Adrenal gland (tissue), 12 donors: Measurements from ENCODE around the gene FXYD1. TPM values are rescaled to one million over a fixed set of nuclear protein-coding genes. Genes with fewer than 3 reads are reported as not detected.

Experiments used
- DNase-seq, 7 donors: peaks; one replicate each; pipeline ENCODE4 v3.0.0-alpha.2; 2019 to 2020
- H3K27ac ChIP-seq, 5 donors: fragments of 200-600 bp; sonication (generic) in 4 of 5; 1 replicate in 3 of 5; 2 replicates in 2 of 5; pipeline versions ENCODE4 v1.5.1 to v1.8.0; 2016 to 2020; ENCODE audit warnings: mild to moderate bottlenecking in 1 of 5
- H3K27me3 ChIP-seq: fragments of 200-600 bp; 2 replicates; pipeline ENCODE4 v1.8.0; 2021
- H3K36me3 ChIP-seq, 2 donors: fragments of 200-600 bp; replicated peaks in 1 of 2; 1 replicate in 1 of 2; 2 replicates in 1 of 2; pipeline versions ENCODE4 v1.5.1 to v1.8.0; 2018 to 2022
- H3K4me1 ChIP-seq, 2 donors: fragments of 200-600 bp; replicated peaks in 1 of 2; 1 replicate in 1 of 2; 2 replicates in 1 of 2; pipeline versions ENCODE4 v1.5.1 to v1.8.0; 2018 to 2021
- H3K4me3 ChIP-seq, 4 donors: fragments of 200-600 bp; sonication (generic) in 3 of 4; one replicate each; pipeline ENCODE4 v1.5.1; 2016 to 2018
- H3K9me3 ChIP-seq, 3 donors: fragments of 200-600 bp; sonication (generic) in 1 of 3; replicated peaks in 1 of 3; 1 replicate in 2 of 3; 2 replicates in 1 of 3; pipeline versions ENCODE4 v1.5.1 to v1.8.0; 2016 to 2021
- CTCF ChIP-seq, 6 experiments: fragments of 450-650 bp in 4 of 6; fragments of 200-600 bp in 2 of 6; sonication (generic) in 1 of 6; IDR thresholded peaks; 1 replicate in 5 of 6; 2 replicates in 1 of 6; pipeline versions ENCODE4 v1.5.1 to v1.8.0; 2016 to 2021; ENCODE audit warnings: antibody characterized with exemption in 6 of 6, mild to moderate bottlenecking in 2 of 6, moderate library complexity in 1 of 6
- POLR2A ChIP-seq, 2 donors: fragments of 450-650 bp; IDR thresholded peaks; one replicate each; pipeline ENCODE4 v1.6.1; 2017; ENCODE audit warnings: antibody characterized with exemption in 2 of 2, mild to moderate bottlenecking in 2 of 2, moderate library complexity in 1 of 2
- WGBS, 4 donors: extraction: QIAGEN DNeasy Blood & Tissue Kit in 2 of 4; methylation state at CpG; one replicate each; pipeline versions ENCODE4 v1.1.5 to v1.1.7; 2013 to 2017; 5-methylcytosine and 5-hydroxymethylcytosine counted together
- intact Hi-C, 2 donors: fragments of 100-400 bp; cut with DNase I; formaldehyde crosslinking; loops; one replicate each; pipeline versions ENCODE4 v1.14.1 to v1.15.0; 2022 to 2023
- polyA plus RNA-seq, 3 donors: library from polyadenylated mRNA; stranded (reverse); fragments of 200-250 nt in 2 of 3; fragments of 350-450 nt in 1 of 3; fragmentation: Illumina TruSeq in 1 of 3; extraction: RNeasy Lipid Tissue Mini Kit (QIAGEN cat#74804) in 1 of 3; gene quantifications; one replicate each; pipeline ENCODE4 v1.2.3, GENCODE V29; 2013 to 2014
- total RNA-seq, 9 donors: library from RNA; depleted of rRNA in 4 of 9; stranded (reverse); fragments of >200 nt in 4 of 9; fragments of 120-200 nt in 1 of 9; fragmentation: NEBNext Ultra II Directional in 1 of 9; extraction: Animal tissue kit (Norgen Biotek cat#: 25700) in 1 of 9; gene quantifications; one replicate each; pipeline versions ENCODE4 v1.1.0 to v1.2.4, GENCODE V29; 2013 to 2023
- donor health status: healthy with polysubstance abuse.
- donor health status: Bipolar disorder and iron deficiency.
- donor health status: DM: yes; HTN: yes; CAD: no.
- donor health status: DM: no; HTN: no; CAD: no.
- donor health status: DM: no; HTN: no; CAD: no.
- donor health status: DM: yes; HTN: yes; CAD: no.

FXYD1 gene
- total and polyA plus RNA-seq, 12 donors, result 2.0 to 58.6 (median 9.4) TPM; not detected in 1

- 72 to 80% (median 77%) methylated on average over 8 of the region's 8 CpGs for WGBS, 4 donors
- Histone ChIP-seq H3K9me3 (no peaks in the 10 kb centered on the region), H3K36me3 (no peaks in the 10 kb centered on the region), H3K4me1 (peaks cover 0 to 1% of the 10 kb centered on the region in 2 donors), H3K27ac (no peak overlapping the region), H3K27me3 (peaks cover 9% of the 10 kb centered on the region), H3K4me3 (no peak overlapping the region)
- intact Hi-C loops, result no loop called here
- TF ChIP-seq POLR2A (IDR thresholded peaks at IDR 0.05), result no peak
- no peak for TF ChIP-seq CTCF (IDR thresholded peaks at IDR 0.05)
- no peak for DNase-seq
Measured at GRCh38 chr19:35095667-35096368, 42.8 kb upstream of the FXYD1 start.

GRCh38 chr19:35098413-35099049, 40.1 kb upstream of the FXYD1 start:
- no peaks in the 10 kb centered on the region for H3K27me3 ChIP-seq
- no peaks in the 10 kb centered on the region for H3K4me1 ChIP-seq
- no peaks in the 10 kb centered on the region for H3K36me3 ChIP-seq
- H3K4me3 ChIP-seq, result no peak overlapping the region
- TF ChIP-seq POLR2A (IDR thresholded peaks at IDR 0.05) (no peak), CTCF (IDR thresholded peaks at IDR 0.05) (no peak)
- DNase-seq, result no peak
- H3K9me3 ChIP-seq, result no peaks in the 10 kb centered on the region
- no peak overlapping the region for H3K27ac ChIP-seq
- intact Hi-C loops, result no loop called here
- WGBS, 4 donors, result 79 to 92% (median 85%) methylated on average over 19 to 29 of the region's 29 CpGs

- DNase-seq, result no peak
- TF ChIP-seq POLR2A (IDR thresholded peaks at IDR 0.05) (no peak), CTCF (IDR thresholded peaks at IDR 0.05) (no peak)
- Histone ChIP-seq H3K4me1 (no peaks in the 10 kb centered on the region), H3K9me3 (no peaks in the 10 kb centered on the region), H3K4me3 (no peak overlapping the region), H3K36me3 (no peaks in the 10 kb centered on the region), H3K27ac (no peak overlapping the region), H3K27me3 (no peaks in the 10 kb centered on the region)
- intact Hi-C loops, result no loop called here
- 76 to 85% (median 84%) methylated on average over 16 to 21 of the region's 21 CpGs for WGBS, 4 donors
Measured at GRCh38 chr19:35099155-35099896, 39.3 kb upstream of the FXYD1 start.

GRCh38 chr19:35099897-35100275, 38.7 kb upstream of the FXYD1 start:
- H3K27me3 ChIP-seq, result no peaks in the 10 kb centered on the region
- H3K36me3 ChIP-seq, result no peaks in the 10 kb centered on the region
- no peaks in the 10 kb centered on the region for H3K4me1 ChIP-seq
- no peak overlapping the region for H3K27ac ChIP-seq
- no peak for TF ChIP-seq POLR2A (IDR thresholded peaks at IDR 0.05)
- no peak for TF ChIP-seq CTCF (IDR thresholded peaks at IDR 0.05)
- no peak overlapping the region for H3K4me3 ChIP-seq
- DNase-seq, result no peak
- 88 to 97% (median 94%) methylated on average over 6 to 13 of the region's 13 CpGs for WGBS, 4 donors
- intact Hi-C loops, result no loop called here
- no peaks in the 10 kb centered on the region for H3K9me3 ChIP-seq
